Loucy (cell line): ENCODE measurements around the gene TMEM129.
"Not testable (repeated sequence)": the region's sequence is repeated elsewhere in the genome, so short reads cannot be mapped to it uniquely, and the experiment has no call there.

Experiments
- H2AFZ ChIP-seq: fragments of 200-600 bp; sonication (generic); 2 replicates; pipeline ENCODE4 v1.6.0; 2016; ENCODE audit warnings: antibody characterized with exemption, mild to moderate bottlenecking, low read length, moderate library complexity
- H3F3A ChIP-seq: fragments of 200-600 bp; 2 replicates; pipeline ENCODE4 v1.6.0; 2016; ENCODE audit warnings: antibody characterized with exemption, low read depth, mild to moderate bottlenecking
- H3K27me3 ChIP-seq: fragments of 200-600 bp; sonication (generic); 2 replicates; pipeline ENCODE4 v1.6.1; 2014; ENCODE audit warnings: low read length, mild to moderate bottlenecking; ENCODE audit not compliant: insufficient read depth, poor library complexity, severe bottlenecking
- H3K36me3 ChIP-seq: fragments of 200-600 bp; sonication (generic); 2 replicates; pipeline ENCODE4 v1.6.1; 2016; ENCODE audit warnings: low read length; ENCODE audit not compliant: insufficient read depth
- H3K4me1 ChIP-seq: fragments of 200-600 bp; sonication (generic); 2 replicates; pipeline ENCODE4 v1.5.1; 2014; ENCODE audit warnings: low read length, mild to moderate bottlenecking; ENCODE audit not compliant: insufficient read depth, poor library complexity, severe bottlenecking
- H3K4me2 ChIP-seq: fragments of 200-600 bp; sonication (generic); 2 replicates; pipeline ENCODE4 v1.6.0; 2014; ENCODE audit warnings: antibody characterized with exemption, low read length, low read depth, mild to moderate bottlenecking; ENCODE audit not compliant: poor library complexity, severe bottlenecking
- H3K4me3 ChIP-seq: fragments of 200-600 bp; sonication (generic); 2 replicates; pipeline ENCODE4 v1.5.1; 2014; ENCODE audit warnings: low read length, mild to moderate bottlenecking, mixed read lengths; ENCODE audit not compliant: poor library complexity, severe bottlenecking
- H3K79me2 ChIP-seq: fragments of 200-600 bp; sonication (generic); 2 replicates; pipeline ENCODE4 v1.6.1; 2014; ENCODE audit warnings: low read length; ENCODE audit not compliant: insufficient read depth
- H3K9ac ChIP-seq: fragments of 200-600 bp; sonication (generic); 2 replicates; pipeline ENCODE4 v1.6.0; 2014; ENCODE audit warnings: mild to moderate bottlenecking, low read depth, low read length, moderate library complexity; ENCODE audit not compliant: poor library complexity, severe bottlenecking
- H3K9me2 ChIP-seq: fragments of 200-600 bp; sonication (generic); replicated peaks from 2 replicates; pipeline ENCODE4 v1.6.1; 2016; ENCODE audit warnings: low read depth, low read length, mixed read lengths
- H3K9me3 ChIP-seq: fragments of 200-600 bp; sonication (generic); 2 replicates; pipeline ENCODE4 v1.6.1; 2014; ENCODE audit warnings: mild to moderate bottlenecking, antibody characterized with exemption, low read length, low read depth; ENCODE audit not compliant: insufficient read depth
- H4K20me1 ChIP-seq: fragments of 200-600 bp; sonication (generic); 2 replicates; pipeline ENCODE4 v1.6.0; 2014; ENCODE audit warnings: antibody characterized with exemption, low read length, mild to moderate bottlenecking; ENCODE audit not compliant: insufficient read depth, poor library complexity, severe bottlenecking
- CTCF ChIP-seq: fragments of 200-600 bp; sonication (generic); conservative IDR thresholded peaks from 2 replicates; pipeline ENCODE4 v1.5.1; 2014; ENCODE audit warnings: mild to moderate bottlenecking, antibody characterized with exemption, low read length
- EZH2phosphoT487 ChIP-seq: fragments of 200-600 bp; IDR thresholded peaks from 2 replicates; pipeline ENCODE4 v1.6.1; 2018; ENCODE audit warnings: antibody characterized with exemption, mild to moderate bottlenecking, moderate library complexity, borderline replicate concordance

The TMEM129 gene

DNA sequence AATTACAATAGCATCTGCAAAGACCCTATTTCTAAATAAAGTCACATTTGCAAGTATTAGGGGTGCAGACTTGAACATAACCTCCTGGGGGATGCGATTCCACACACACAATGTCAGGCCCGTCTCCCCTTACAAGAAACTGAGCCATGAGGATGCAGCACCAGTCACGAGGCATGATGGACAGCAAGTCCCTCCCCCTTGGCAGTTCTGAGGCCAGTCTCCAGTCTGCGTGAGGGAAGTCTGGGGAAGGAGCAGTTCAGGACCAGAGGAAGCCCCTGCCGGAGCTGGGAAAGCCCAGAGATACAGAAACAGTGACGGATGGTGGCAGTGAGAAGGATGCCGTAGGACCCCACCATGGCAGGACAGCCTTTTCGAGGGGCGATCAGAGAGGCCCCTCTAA, 46.4 kb downstream of the TMEM129 start:
- Histone ChIP-seq H3K9ac (no peak overlapping the region), H3K9me3 (no peaks in the 10 kb centered on the region), H2AFZ (no peak overlapping the region), H3K4me2 (no peak overlapping the region), H3K27me3 (no peaks in the 10 kb centered on the region), H3K36me3 (no peaks in the 10 kb centered on the region), H3K4me3 (no peak overlapping the region), H3F3A (no peaks in the 10 kb centered on the region), H3K9me2 (no peaks in the 10 kb centered on the region), H3K4me1 (no peaks in the 10 kb centered on the region), H3K79me2 (no peaks in the 10 kb centered on the region), H4K20me1 (no peaks in the 10 kb centered on the region)
- TF ChIP-seq CTCF (no peak), EZH2phosphoT487 (no peak)

DNA sequence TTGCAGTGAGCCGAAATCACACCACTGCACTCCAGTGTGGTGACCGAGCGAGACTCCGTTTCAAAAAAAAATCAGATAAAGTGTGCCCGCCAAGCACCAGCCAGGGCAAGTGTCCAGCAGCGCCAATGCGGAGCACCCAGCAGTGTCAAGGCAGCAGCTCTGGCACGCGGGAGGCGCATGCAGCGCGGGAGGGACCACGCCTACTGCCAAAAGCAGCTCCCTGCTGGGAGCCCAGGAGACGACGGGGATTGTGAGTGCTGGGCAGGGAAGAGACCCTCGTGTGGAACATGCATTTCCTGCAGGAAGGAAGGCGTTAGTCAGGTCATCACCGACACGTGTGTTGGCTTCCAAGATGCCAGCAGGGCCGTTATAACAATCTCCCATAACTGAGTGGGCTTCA, 47.5 kb downstream of the TMEM129 start:
- no peak overlapping the region for H3K4me2 ChIP-seq
- no peak overlapping the region for H2AFZ ChIP-seq
- no peak for TF ChIP-seq EZH2phosphoT487
- TF ChIP-seq CTCF = no peak
- no peak overlapping the region for H3K4me3 ChIP-seq
- H3K27me3 ChIP-seq = no peaks in the 10 kb centered on the region
- no peaks in the 10 kb centered on the region for H3K9me2 ChIP-seq
- H3K4me1 ChIP-seq = no peaks in the 10 kb centered on the region
- no peaks in the 10 kb centered on the region for H3K79me2 ChIP-seq
- H3K9me3 ChIP-seq = no peaks in the 10 kb centered on the region
- no peaks in the 10 kb centered on the region for H3F3A ChIP-seq
- no peak overlapping the region for H3K9ac ChIP-seq
- H3K36me3 ChIP-seq = no peaks in the 10 kb centered on the region
- no peaks in the 10 kb centered on the region for H4K20me1 ChIP-seq

GRCh38 chr4:1671011-1671410, 50.1 kb downstream of the TMEM129 start:
- H4K20me1 ChIP-seq, H3F3A ChIP-seq, H3K36me3 ChIP-seq, H3K9me3 ChIP-seq, H3K9ac ChIP-seq, H3K79me2 ChIP-seq, H2AFZ ChIP-seq, H3K4me1 ChIP-seq, H3K27me3 ChIP-seq, H3K4me2 ChIP-seq, H3K4me3 ChIP-seq, H3K9me2 ChIP-seq: not testable (repeated sequence)

GRCh38 chr4:1670279-1670678, 50.8 kb downstream of the TMEM129 start:
- no peaks in the 10 kb centered on the region for H3F3A ChIP-seq
- H3K9me2 ChIP-seq = no peaks in the 10 kb centered on the region
- H3K27me3 ChIP-seq = no peaks in the 10 kb centered on the region
- H3K9ac ChIP-seq = no peak overlapping the region
- no peak for TF ChIP-seq EZH2phosphoT487
- no peak for TF ChIP-seq CTCF
- no peaks in the 10 kb centered on the region for H3K4me1 ChIP-seq
- no peak overlapping the region for H2AFZ ChIP-seq
- no peaks in the 10 kb centered on the region for H4K20me1 ChIP-seq
- H3K4me3 ChIP-seq = no peak overlapping the region
- H3K4me2 ChIP-seq = no peak overlapping the region
- no peaks in the 10 kb centered on the region for H3K79me2 ChIP-seq
- no peaks in the 10 kb centered on the region for H3K36me3 ChIP-seq
- H3K9me3 ChIP-seq = no peaks in the 10 kb centered on the region
